ENCODE data around the gene HMGCL. TPM values are rescaled to one million over a fixed set of nuclear protein-coding genes. Genes with fewer than 3 reads are reported as not detected.

Gene HMGCL
- total RNA-seq, 2 experiments from 2014 or later, result 8.9 to 9.6 TPM

GRCh38 chr1:23824711-23825075 lies 536 bp downstream of the HMGCL start:
- H3K27me3 ChIP-seq (ENCODE audit: control insufficient read depth in 1 of 2, insufficient read depth in 2 of 2, low read length in 2 of 2), result no peaks in the 10 kb centered on the region
- H3K27me3 Mint-ChIP-seq, result no peaks in the 10 kb centered on the region
- no peaks in the 10 kb centered on the region for H3K36me3 ChIP-seq (ENCODE audit: insufficient read depth, low read length)
- CTCF ChIA-PET, result interaction anchor here (0.9 to 5.5 kb wide), 3 partner anchors 14 to 133 kb away, joined by 3 to 44 read pairs (median 7); partner anchors contain the start of gene RPL11
- no peak for TF ChIP-seq CTCF (IDR thresholded peaks at IDR 0.05)
- H3K4me3 Mint-ChIP-seq, result peak overlapping the region; percentile 96
- H3K27ac ChIP-seq (ENCODE audit: low read depth in 1 of 2, low read length in 2 of 2), result peak overlapping the region; percentile 84 to 92
- peak overlapping the region; percentile 96 for H3K27ac Mint-ChIP-seq
- DNase-seq, result no peak
- H3K9me3 ChIP-seq (ENCODE audit: control insufficient read depth in 1 of 2, insufficient read depth in 1 of 2, low read length in 2 of 2), result no peaks in the 10 kb centered on the region
- H3K36me3 Mint-ChIP-seq (ENCODE audit: low read depth), result peaks cover 19% of the 10 kb centered on the region
- intact Hi-C loops (cut with DNase I, micrococcal nuclease), result loop anchor here (1.0 to 10.0 kb wide), 4 partner anchors 14 to 1510 kb away; partner anchors contain the start of genes FUCA1 (in 1 of the 2) and TMEM50A (in 1 of the 2)
- no peaks in the 10 kb centered on the region for H3K9me3 Mint-ChIP-seq
- ATAC-seq (ENCODE audit: poor library complexity), result peak; percentile 12
- peaks cover 15% of the 10 kb centered on the region for H3K4me1 ChIP-seq (ENCODE audit: insufficient read depth, low read length)
- peaks cover 20% of the 10 kb centered on the region for H3K4me1 Mint-ChIP-seq (ENCODE audit: low read depth)
- POLR2A ChIA-PET, result interaction anchor here (0.9 to 2.3 kb wide), 12 partner anchors 15 to 456 kb away, joined by 3 to 32 read pairs (median 4); partner anchors contain the start of genes ELOA, GALE, PITHD1 and PNRC2
- peak overlapping the region; percentile 93 for H3K4me3 ChIP-seq (ENCODE audit: low read length)

GRCh38 chr1:23823767-23824166 lies 1.5 kb downstream of the HMGCL start:
- H3K4me3 Mint-ChIP-seq, result peak overlapping the region; percentile 85
- no peaks in the 10 kb centered on the region for H3K9me3 Mint-ChIP-seq
- H3K36me3 Mint-ChIP-seq (ENCODE audit: low read depth), result peaks cover 19% of the 10 kb centered on the region
- Histone ChIP-seq H3K27ac (ENCODE audit: low read depth in 1 of 2, low read length in 2 of 2) (no peak overlapping the region), H3K9me3 (ENCODE audit: control insufficient read depth in 1 of 2, insufficient read depth in 1 of 2, low read length in 2 of 2) (no peaks in the 10 kb centered on the region), H3K36me3 (ENCODE audit: insufficient read depth, low read length) (peaks cover 1% of the 10 kb centered on the region), H3K4me3 (ENCODE audit: low read length) (no peak overlapping the region), H3K27me3 (ENCODE audit: control insufficient read depth in 1 of 2, insufficient read depth in 2 of 2, low read length in 2 of 2) (no peaks in the 10 kb centered on the region), H3K4me1 (ENCODE audit: insufficient read depth, low read length) (peaks cover 15% of the 10 kb centered on the region)
- peaks cover 20% of the 10 kb centered on the region for H3K4me1 Mint-ChIP-seq (ENCODE audit: low read depth)
- no peak for TF ChIP-seq CTCF (IDR thresholded peaks at IDR 0.05)
- DNase-seq (no peak), ATAC-seq (ENCODE audit: poor library complexity) (no peak)
- H3K27ac Mint-ChIP-seq, result peak overlapping the region; percentile 96
- POLR2A ChIA-PET, result interaction anchor here (1.5 to 2.1 kb wide), 3 partner anchors 14 to 32 kb away, joined by 3 to 32 read pairs (median 10); partner anchors contain the start of gene GALE
- CTCF ChIA-PET, result interaction anchor here (1.3 to 5.5 kb wide), 2 partner anchors 13 to 23 kb away, joined by 3 to 44 read pairs; partner anchors contain the start of gene GALE
- intact Hi-C loops (cut with DNase I, micrococcal nuclease), result loop anchor here in 1 of 2 experiments (2.0 to 10.0 kb wide), 2 partner anchors 21 to 1511 kb away; partner anchors contain the start of gene TMEM50A
- H3K27me3 Mint-ChIP-seq, result no peaks in the 10 kb centered on the region

- ATAC-seq (ENCODE audit: poor library complexity) (no peak), DNase-seq (no peak)
- no peaks in the 10 kb centered on the region for H3K4me1 Mint-ChIP-seq (ENCODE audit: low read depth)
- Histone ChIP-seq H3K27ac (ENCODE audit: low read depth in 1 of 2, low read length in 2 of 2) (no peak overlapping the region), H3K4me1 (ENCODE audit: insufficient read depth, low read length) (no peaks in the 10 kb centered on the region), H3K27me3 (ENCODE audit: control insufficient read depth in 1 of 2, insufficient read depth in 2 of 2, low read length in 2 of 2) (no peaks in the 10 kb centered on the region), H3K4me3 (ENCODE audit: low read length) (no peak overlapping the region), H3K36me3 (ENCODE audit: insufficient read depth, low read length) (peaks cover 48% of the 10 kb centered on the region), H3K9me3 (ENCODE audit: control insufficient read depth in 1 of 2, insufficient read depth in 1 of 2, low read length in 2 of 2) (no peaks in the 10 kb centered on the region)
- CTCF ChIA-PET, result no interaction called here
- H3K9me3 Mint-ChIP-seq, result no peaks in the 10 kb centered on the region
- no peak for TF ChIP-seq CTCF (IDR thresholded peaks at IDR 0.05)
- no peak overlapping the region for H3K27ac Mint-ChIP-seq
- no peak overlapping the region for H3K4me3 Mint-ChIP-seq
- no peaks in the 10 kb centered on the region for H3K27me3 Mint-ChIP-seq
- POLR2A ChIA-PET, result no interaction called here
- peaks cover 53% of the 10 kb centered on the region for H3K36me3 Mint-ChIP-seq (ENCODE audit: low read depth)
- intact Hi-C loops (cut with DNase I, micrococcal nuclease), result no loop called here
Measured at GRCh38 chr1:23817633-23818032, 7.6 kb downstream of the HMGCL start.

Measured in CD4-positive, alpha-beta T cell (primary cell).